T-helper 1 cell (primary cell): ENCODE measurements around the gene FAN1.

Experiments
- DNase-seq, 5 donors: peaks; one replicate each; pipeline ENCODE4 v3.0.0-alpha.2; 2012 to 2020

Gene FAN1

GRCh38 chr15:30921781-30922479 lies 18.2 kb downstream of the FAN1 start:
- no peak for DNase-seq

- no peak for DNase-seq
Measured at GRCh38 chr15:30922480-30923311, 19.0 kb downstream of the FAN1 start.

GRCh38 chr15:30923429-30923828 lies 19.7 kb downstream of the FAN1 start:
- DNase-seq = no peak

- DNase-seq = no peak
Measured at GRCh38 chr15:30924353-30924752, 20.6 kb downstream of the FAN1 start.

- DNase-seq = no peak
Measured at GRCh38 chr15:30925686-30926085, 22.0 kb downstream of the FAN1 start.

- DNase-seq = no peak
Measured at GRCh38 chr15:30926161-30926560, 22.4 kb downstream of the FAN1 start.

GRCh38 chr15:30927148-30927761 lies 23.5 kb downstream of the FAN1 start:
- no peak for DNase-seq

GRCh38 chr15:30928076-30928475 lies 24.4 kb downstream of the FAN1 start:
- no peak for DNase-seq

- no peak for DNase-seq
Measured at GRCh38 chr15:30929064-30929669, 25.5 kb downstream of the FAN1 start.

GRCh38 chr15:30929982-30930381 lies 26.3 kb downstream of the FAN1 start:
- no peak for DNase-seq

GRCh38 chr15:30930422-30930821 lies 26.7 kb downstream of the FAN1 start:
- no peak for DNase-seq

- DNase-seq = no peak
Measured at GRCh38 chr15:30933293-30933692, 29.6 kb downstream of the FAN1 start.

- no peak for DNase-seq
Measured at GRCh38 chr15:30939161-30939560, 35.4 kb downstream of the FAN1 start.

GRCh38 chr15:30940359-30940758 lies 36.6 kb downstream of the FAN1 start:
- DNase-seq = no peak

- DNase-seq = no peak
Measured at GRCh38 chr15:30941520-30941919, 37.8 kb downstream of the FAN1 start.

GRCh38 chr15:30943654-30944335 lies 40.1 kb downstream of the FAN1 start:
- DNase-seq = no peak

GRCh38 chr15:30953183-30953582 lies 49.5 kb downstream of the FAN1 start:
- no peak for DNase-seq

- DNase-seq = peak in 1 of 5 donors; percentile 15
Measured at GRCh38 chr15:30953731-30954378, 50.1 kb downstream of the FAN1 start.

GRCh38 chr15:30954674-30955073 lies 51.0 kb downstream of the FAN1 start:
- no peak for DNase-seq

GRCh38 chr15:30956216-30957124 lies 52.8 kb downstream of the FAN1 start:
- no peak for DNase-seq

GRCh38 chr15:30958219-30958618 lies 54.5 kb downstream of the FAN1 start:
- no peak for DNase-seq
